Measurements from ENCODE around the gene SORL1.

SORL1 gene

GRCh38 chr11:121589946-121590537, 137.9 kb downstream of the SORL1 start:
- peak; percentile 33 to 52 for ATAC-seq

DNA sequence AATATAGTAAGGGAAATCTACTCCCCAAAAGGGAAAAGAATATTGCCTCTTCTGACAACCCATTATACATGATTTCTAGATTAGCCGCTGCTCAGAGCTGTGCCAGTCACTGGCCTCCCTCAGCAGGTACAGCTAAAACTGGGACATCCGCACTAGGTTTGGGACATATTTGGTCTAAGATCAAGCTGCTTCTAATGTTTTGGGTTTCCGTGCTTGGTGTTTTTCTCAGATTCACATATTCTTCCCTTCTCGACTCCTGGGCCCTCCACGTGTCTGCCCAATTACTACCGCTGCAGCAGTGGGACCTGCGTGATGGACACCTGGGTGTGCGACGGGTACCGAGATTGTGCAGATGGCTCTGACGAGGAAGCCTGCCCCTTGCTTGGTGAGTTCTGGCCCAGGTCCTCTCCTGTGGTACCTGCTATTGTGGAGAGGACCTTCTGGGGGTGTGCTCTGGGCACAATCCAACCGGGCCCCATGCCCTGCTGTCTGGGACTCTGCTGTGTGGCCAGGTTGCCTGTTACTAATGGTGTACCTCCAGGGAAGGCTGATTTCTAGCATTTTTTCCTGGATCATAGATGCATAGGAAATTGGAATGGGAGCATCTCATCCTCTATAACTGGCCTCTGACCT, 138.8 kb downstream of the SORL1 start:
- ATAC-seq = no peak

DNA sequence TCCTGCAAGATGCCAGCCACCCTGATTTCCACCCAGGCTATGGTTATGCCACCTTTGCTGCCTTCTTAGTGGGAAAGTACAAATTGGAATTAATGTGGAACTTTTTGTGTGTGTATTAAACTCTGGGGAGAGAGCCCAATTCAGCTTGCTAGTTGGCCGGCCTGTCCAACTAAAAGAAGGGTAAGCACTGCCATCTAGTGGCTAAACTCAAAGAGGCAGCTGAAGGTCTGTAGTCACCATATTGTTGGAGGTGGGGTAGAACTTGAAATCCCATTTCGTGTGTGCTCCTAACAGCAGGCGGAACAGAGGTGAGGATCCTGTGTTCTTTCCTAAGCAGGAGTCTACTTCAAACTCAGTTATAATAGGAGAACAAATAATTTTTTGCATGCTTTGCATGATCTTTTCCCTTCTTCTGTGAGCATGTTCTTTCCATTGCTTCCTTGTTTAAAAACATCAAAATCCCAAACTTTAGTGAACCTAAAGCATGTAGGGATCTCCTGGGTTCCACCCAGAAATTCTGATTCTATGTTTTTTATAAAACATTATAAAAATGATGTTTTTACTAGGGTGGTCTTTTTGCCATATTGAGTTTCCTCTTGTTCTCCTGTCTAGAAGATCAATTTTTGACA, 139.4 kb downstream of the SORL1 start:
- ATAC-seq = peak; percentile 66 to 81

- ATAC-seq = no peak
Observed at GRCh38 chr11:121592708-121593107, 140.6 kb downstream of the SORL1 start.

- ATAC-seq = no peak
Observed at GRCh38 chr11:121595717-121596161, 143.6 kb downstream of the SORL1 start.

- no peak for ATAC-seq
Observed at GRCh38 chr11:121596195-121597155, 144.4 kb downstream of the SORL1 start.

GRCh38 chr11:121603316-121603715, 151.2 kb downstream of the SORL1 start:
- no peak for ATAC-seq

DNA sequence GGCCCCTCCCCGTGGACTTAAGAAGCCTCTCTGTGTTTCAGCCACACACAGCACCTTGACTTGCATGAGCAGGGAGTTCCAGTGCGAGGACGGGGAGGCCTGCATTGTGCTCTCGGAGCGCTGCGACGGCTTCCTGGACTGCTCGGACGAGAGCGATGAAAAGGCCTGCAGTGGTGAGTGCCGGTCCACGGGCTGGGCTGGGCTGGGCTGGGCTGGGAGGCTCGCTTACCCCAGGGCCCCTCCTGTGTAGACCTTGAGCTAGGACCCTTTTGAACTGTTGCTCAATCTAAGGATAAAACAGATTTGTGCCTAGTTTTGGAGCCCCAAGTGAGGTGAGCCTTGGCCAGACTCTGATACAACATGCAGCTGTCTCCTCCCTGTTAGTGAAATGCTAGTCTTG, 152.0 kb downstream of the SORL1 start:
- no peak for ATAC-seq

DNA sequence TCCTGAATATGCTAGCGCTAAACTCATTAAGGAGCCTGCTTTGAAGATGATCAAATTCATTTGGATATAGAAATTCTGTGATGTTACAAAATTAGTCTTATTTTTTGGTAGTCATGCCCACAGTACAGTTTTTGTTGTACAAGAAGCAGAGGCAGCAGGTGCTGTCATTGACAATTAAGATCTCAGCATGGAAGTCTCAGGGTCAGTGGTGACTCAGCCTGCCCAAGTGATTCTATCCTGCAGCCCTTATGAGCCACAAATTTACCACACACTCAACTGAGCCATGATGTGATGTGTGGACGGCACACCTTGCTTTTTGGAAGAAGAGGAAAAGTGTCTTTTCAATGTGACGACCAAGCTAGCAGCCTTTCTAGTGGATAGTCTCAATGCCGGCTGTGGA, 154.2 kb downstream of the SORL1 start:
- no peak for ATAC-seq

GRCh38 chr11:121607341-121607740, 155.2 kb downstream of the SORL1 start:
- no peak for ATAC-seq

- no peak for ATAC-seq
Observed at GRCh38 chr11:121608545-121609098, 156.5 kb downstream of the SORL1 start.

DNA sequence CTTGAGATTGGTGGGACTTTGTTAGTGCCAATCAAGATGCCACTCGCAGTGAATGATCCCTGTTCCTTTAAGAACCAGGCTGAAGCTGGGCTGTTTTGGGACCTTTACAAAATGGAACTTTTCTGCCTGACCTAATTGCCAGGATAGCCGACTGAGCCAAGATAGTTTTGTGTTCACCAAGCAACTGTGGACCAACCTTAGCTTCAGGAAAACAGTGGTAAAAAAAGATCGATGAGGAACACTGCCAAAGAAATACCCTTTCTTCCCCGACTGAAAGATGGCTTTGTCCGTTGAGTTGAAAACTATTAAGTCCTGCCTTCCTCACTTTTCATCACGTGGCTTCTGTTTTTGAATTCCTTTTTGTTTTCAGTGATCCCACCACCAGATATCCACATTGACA, 158.6 kb downstream of the SORL1 start:
- ATAC-seq = no peak

DNA sequence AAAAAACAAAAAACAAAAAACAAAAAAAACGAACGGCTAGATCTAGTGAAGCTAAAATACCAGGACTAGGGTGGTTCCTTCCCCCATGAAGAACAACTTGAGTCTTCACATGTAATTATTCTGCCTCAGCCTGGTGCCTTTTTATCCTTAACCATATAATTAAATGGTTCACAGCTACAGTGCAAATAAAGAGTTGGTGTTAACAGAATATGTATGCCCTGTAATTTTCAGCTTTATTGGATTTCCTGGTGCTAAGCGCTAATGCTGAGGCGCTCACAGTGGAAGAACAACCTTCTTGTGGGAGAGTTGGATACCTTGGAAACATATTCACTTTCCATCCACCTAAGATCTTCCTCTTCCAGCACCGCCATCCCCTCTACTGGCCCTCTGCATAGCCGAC, 159.1 kb downstream of the SORL1 start:
- no peak for ATAC-seq

DNA sequence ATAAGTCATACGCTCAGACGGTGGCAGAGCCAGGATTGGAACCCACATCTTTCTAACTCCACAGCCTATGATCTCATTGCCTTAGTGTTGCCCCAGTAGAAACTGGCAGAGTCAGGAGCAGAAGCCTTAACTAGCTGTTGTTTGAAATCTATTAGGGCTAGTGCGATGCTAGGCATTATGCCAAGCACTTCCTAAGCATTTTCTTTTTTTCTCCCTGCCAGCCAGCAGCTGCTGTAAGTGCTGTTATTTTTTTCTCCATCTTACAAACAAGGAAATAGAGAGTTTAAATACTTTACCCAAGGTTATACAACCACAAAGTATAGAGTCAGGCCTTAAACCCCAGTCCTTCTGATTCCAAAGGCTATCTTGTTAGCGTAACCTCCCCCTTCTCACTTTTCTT, 161.6 kb downstream of the SORL1 start:
- no peak for ATAC-seq

- ATAC-seq = no peak
Observed at GRCh38 chr11:121614636-121615240, 162.6 kb downstream of the SORL1 start.

- no peak for ATAC-seq
Observed at GRCh38 chr11:121615501-121615900, 163.4 kb downstream of the SORL1 start.

DNA sequence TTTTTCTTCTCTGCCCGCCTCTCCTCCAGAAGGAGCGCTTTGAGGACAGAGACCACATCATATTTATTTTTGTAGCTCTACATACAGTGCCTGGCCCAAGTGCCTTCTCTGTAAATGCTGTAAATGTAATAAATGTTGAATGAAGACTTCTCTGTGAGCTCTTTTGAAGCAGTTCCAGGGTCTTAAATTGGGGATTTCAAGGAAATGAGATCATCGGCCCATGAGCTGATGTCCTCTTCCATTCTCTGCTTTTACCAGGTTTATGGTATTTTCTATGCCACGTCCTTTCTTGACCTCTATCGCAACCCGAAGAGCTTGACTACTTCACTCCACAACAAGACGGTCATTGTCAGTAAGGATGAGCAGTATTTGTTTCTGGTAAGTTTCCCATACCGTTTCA, 166.4 kb downstream of the SORL1 start:
- no peak for ATAC-seq

GRCh38 chr11:121625777-121626506, 173.8 kb downstream of the SORL1 start:
- ATAC-seq = no peak

GRCh38 chr11:121626507-121626875, 174.4 kb downstream of the SORL1 start:
- no peak for ATAC-seq

GRCh38 chr11:121626980-121627379, 174.9 kb downstream of the SORL1 start:
- ATAC-seq = no peak

- no peak for ATAC-seq
Observed at GRCh38 chr11:121630041-121630440, 177.9 kb downstream of the SORL1 start.

GRCh38 chr11:121631456-121631855, 179.3 kb downstream of the SORL1 start:
- no peak for ATAC-seq
